LNCaP clone FGC (cell line): Measurements from ENCODE around the gene OR7A17.

Source experiments
- DNase-seq: peaks from one replicate; pipeline ENCODE4 v3.0.0-alpha.2; 2011; ENCODE audit warnings: low read depth
- H3K4me3 ChIP-seq: 2 replicates; pipeline ENCODE4 v1.5.1; 2011; ENCODE audit warnings: mild to moderate bottlenecking, low read depth, low read length, control low read depth
- TF ChIP-seq, protein P1 (sequence below): IDR thresholded peaks from 2 replicates; pipeline ENCODE4 v1.5.1; 2012; ENCODE audit warnings: mild to moderate bottlenecking; ENCODE audit not compliant: control insufficient read depth, insufficient read depth; ENCODE audit errors: extremely low read depth

The OR7A17 gene

DNA sequence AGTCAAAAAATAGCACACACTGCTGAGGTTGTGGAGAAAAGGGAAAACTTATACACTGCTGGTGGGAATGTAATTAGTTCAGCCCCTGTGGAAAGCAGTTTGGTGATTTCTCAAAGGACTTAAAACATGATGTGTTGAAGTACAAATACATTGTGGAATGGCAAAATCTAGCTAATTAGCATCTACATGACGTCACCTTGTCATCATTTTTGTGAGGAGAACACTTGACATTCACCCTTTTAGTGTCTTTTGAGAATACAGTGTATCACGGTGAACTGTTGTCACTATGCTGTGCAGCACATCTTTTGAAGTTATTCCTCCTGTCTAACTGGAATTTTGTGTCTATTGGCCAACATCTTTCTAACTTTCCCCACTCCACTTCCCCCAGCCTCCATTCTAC lies 42.8 kb downstream of the OR7A17 start:
- TF ChIP-seq, protein P1, sequence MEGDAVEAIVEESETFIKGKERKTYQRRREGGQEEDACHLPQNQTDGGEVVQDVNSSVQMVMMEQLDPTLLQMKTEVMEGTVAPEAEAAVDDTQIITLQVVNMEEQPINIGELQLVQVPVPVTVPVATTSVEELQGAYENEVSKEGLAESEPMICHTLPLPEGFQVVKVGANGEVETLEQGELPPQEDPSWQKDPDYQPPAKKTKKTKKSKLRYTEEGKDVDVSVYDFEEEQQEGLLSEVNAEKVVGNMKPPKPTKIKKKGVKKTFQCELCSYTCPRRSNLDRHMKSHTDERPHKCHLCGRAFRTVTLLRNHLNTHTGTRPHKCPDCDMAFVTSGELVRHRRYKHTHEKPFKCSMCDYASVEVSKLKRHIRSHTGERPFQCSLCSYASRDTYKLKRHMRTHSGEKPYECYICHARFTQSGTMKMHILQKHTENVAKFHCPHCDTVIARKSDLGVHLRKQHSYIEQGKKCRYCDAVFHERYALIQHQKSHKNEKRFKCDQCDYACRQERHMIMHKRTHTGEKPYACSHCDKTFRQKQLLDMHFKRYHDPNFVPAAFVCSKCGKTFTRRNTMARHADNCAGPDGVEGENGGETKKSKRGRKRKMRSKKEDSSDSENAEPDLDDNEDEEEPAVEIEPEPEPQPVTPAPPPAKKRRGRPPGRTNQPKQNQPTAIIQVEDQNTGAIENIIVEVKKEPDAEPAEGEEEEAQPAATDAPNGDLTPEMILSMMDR: no peak
- no peak overlapping the region for H3K4me3 ChIP-seq

DNA sequence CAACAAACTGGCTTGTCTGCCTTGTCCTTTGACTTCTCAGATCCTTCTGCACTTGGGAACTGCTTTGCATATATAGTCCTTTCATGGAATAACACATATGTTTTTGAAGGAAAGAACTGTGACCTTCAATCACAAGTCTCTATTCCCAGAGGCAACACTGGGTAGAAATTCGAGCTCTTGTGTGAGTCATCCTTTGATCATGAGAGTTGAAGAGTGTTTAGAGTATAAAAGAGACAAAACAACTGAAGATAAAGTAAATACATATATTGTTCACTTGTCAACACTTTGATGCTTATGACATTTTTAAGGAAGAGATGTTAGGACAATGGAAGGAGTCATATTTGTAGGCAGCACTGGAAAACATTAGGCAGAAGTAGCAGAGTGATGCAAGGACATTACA lies 45.7 kb downstream of the OR7A17 start:
- no peak overlapping the region for H3K4me3 ChIP-seq
- TF ChIP-seq, protein P1: no peak
- DNase-seq: no peak

More for the DNA sequence above, 42.8 kb downstream of the OR7A17 start:
- no peak for DNase-seq

DNA sequence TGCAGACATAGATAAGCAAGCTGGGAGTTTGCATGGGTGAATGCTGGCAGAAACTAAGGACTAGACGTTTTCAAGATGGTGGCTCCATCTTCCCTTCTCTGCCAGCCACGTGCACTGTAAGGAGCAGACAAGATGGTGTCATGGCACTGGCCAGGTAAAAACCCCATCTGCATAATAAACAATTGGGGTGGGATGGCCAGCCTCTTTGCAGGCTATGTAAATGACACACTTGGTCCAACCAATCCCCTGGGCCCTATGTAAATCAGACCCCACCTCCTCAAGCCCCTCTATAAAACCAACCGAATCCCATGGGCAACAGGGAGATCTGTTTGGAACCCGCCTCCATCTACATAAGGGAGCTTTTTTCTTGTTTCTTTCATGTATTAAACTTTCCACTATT lies 48.5 kb downstream of the OR7A17 start:
- no peak for DNase-seq
- TF ChIP-seq, protein P1: no peak
- no peak overlapping the region for H3K4me3 ChIP-seq

DNA sequence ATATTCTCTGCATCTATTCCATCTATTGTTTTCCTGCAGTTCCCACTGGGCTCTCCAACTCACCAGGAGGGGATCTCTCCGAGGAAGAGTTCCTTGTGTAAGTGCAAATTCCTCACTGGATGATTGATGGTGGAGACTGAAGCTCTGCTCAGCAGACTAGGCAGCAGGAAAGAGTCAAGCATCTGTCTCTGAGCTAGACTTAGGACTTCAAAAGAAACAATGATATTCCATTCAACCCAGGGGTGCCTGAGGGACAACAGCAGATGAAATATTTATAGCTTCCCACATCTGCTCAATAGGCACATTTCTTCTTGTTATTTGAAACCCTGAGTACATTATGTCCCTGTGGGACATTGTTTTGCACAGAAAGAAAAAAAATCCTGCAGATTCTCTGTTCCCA lies 50.9 kb downstream of the OR7A17 start, which contains the start of the genes OR7A5 and OR7C1:
TSS of gene OR7A5 (minus strand) at position 175 of the 400 bp plus-strand sequence. CDS start 6,944 bp downstream, outside the sequence.
TSS of gene OR7C1 (minus strand) at position 175 of the 400 bp plus-strand sequence. CDS start 35,049 bp downstream, outside the sequence.
- TF ChIP-seq, protein P1: no peak
- no peak for DNase-seq
- no peak within 1 kb of the TSS for H3K4me3 ChIP-seq

DNA sequence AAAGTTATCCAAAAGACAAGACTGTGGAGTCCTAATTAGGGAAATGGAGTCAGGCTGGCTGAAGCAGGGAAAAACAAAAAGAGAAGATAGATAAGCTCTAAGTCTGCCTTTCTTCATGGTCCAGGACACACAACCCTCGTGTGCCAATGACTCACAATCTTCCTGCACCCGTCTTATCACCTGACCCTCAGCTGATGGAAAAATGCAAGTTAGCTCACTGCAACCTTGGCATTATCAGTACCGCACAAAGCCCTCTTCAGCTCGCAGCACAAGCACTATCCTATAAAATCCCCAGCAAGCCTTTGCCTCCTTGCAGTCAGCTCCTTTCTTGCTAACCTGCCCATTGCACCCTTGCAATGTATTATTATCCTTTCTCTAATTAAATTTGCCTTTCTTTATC lies 55.2 kb downstream of the OR7A17 start:
- TF ChIP-seq, protein P1: no peak
- no peak for DNase-seq
- no peak overlapping the region for H3K4me3 ChIP-seq
